HepG2 (cell line): ENCODE measurements around the gene CA5B. TPM values are rescaled to one million over a fixed set of nuclear protein-coding genes. Genes with fewer than 3 reads are reported as not detected.

ENCODE experiments used
- ATAC-seq: fragments of 200-7000 bp; cut with Tn5 transposase; 3 replicates; pipeline ENCODE4 v1.9.1; 2020; ENCODE audit warnings: mild to moderate bottlenecking, moderate library complexity
- BruUV-seq: library from RNA; stranded (reverse); fragments of 400-500 nt; replicated peaks from 2 replicates; lab custom pipeline; 2021; lab: Mats Ljungman, UMichigan
- CTCF ChIA-PET: fragments of 300-600 bp; formaldehyde crosslinking; extraction: SDS; loops from one replicate; lab custom pipeline; 2021; ENCODE audit warnings: low total read pairs, inconsistent platforms, low intra/inter-chr PET ratio; lab: Yijun Ruan, JAX
- POLR2A ChIA-PET: fragments of 350-600 bp; sonication (Branson Sonifier 250); formaldehyde crosslinking; loops from one replicate; lab custom pipeline; 2020; ENCODE audit warnings: antibody characterized with exemption, inconsistent platforms; lab: Yijun Ruan, JAX
- DNase-seq: peaks from one replicate; pipeline ENCODE4 v3.0.0-alpha.2; 2015; ENCODE audit warnings: low spot score
- FAIRE-seq: peaks from 3 replicates; lab custom pipeline; 2011; peaks lifted over from hg19 to GRCh38; lab: Jason Lieb, UNC
- H2AFZ ChIP-seq: one replicate; pipeline ENCODE4 v1.6.1; 2011; ENCODE audit warnings: low read length, inconsistent platforms
- H3K27ac ChIP-seq: fragments of 300-600 bp; 3 replicates; pipeline ENCODE4 v1.8.0; 2011; ENCODE audit warnings: mixed run types, mild to moderate bottlenecking, mixed read lengths, low read length, inconsistent platforms; ENCODE audit not compliant: insufficient read depth; ENCODE audit errors: extremely low read length
- H3K27me3 ChIP-seq, 2 experiments: fragments of 200-600 bp in 1 of 2; 2 replicates in 1 of 2; 3 replicates in 1 of 2; pipeline versions ENCODE4 v1.6.0 to v1.8.0; 2011; ENCODE audit warnings: low read length in 2 of 2, mild to moderate bottlenecking in 2 of 2, moderate library complexity in 2 of 2, inconsistent platforms in 1 of 2; ENCODE audit not compliant: insufficient read depth in 2 of 2, control insufficient read depth in 1 of 2
- H3K36me3 ChIP-seq, 2 experiments: fragments of 200-600 bp in 1 of 2; replicated peaks in 1 of 2; 2 replicates in 1 of 2; 3 replicates in 1 of 2; pipeline versions ENCODE4 v1.5.1 to v1.8.0; 2011; ENCODE audit warnings: low read length in 2 of 2, inconsistent platforms in 1 of 2; ENCODE audit not compliant: insufficient read depth in 2 of 2, control insufficient read depth in 1 of 2
- H3K4me1 ChIP-seq: 2 replicates; pipeline ENCODE4 v1.5.1; 2012; ENCODE audit warnings: low read length, inconsistent platforms; ENCODE audit not compliant: insufficient read depth
- H3K4me2 ChIP-seq: 2 replicates; pipeline ENCODE4 v1.6.0; 2011; ENCODE audit warnings: low read depth, low read length, inconsistent platforms
- H3K4me3 ChIP-seq, 3 experiments: fragments of 200-600 bp in 1 of 3; sonication (generic), shearing (Covaris generic) in 1 of 3; replicated peaks in 1 of 3; 2 replicates each; pipeline ENCODE4 v1.5.1; 2011 to 2016; ENCODE audit warnings: low read length in 3 of 3, inconsistent platforms in 2 of 3, low read depth in 2 of 3, mild to moderate bottlenecking in 2 of 3, control low read depth in 1 of 3, mixed read lengths in 1 of 3; ENCODE audit not compliant: insufficient read depth in 1 of 3
- H3K79me2 ChIP-seq: one replicate; pipeline ENCODE4 v1.6.1; 2011; ENCODE audit warnings: low read length, inconsistent platforms; ENCODE audit not compliant: insufficient read depth
- H3K9ac ChIP-seq: 2 replicates; pipeline ENCODE4 v1.6.0; 2011; ENCODE audit warnings: mild to moderate bottlenecking, low read depth, low read length, inconsistent platforms; ENCODE audit not compliant: insufficient read depth
- H3K9me3 ChIP-seq: 2 replicates; pipeline ENCODE4 v1.5.1; 2012; ENCODE audit warnings: mild to moderate bottlenecking, low read length
- H4K20me1 ChIP-seq: 2 replicates; pipeline ENCODE4 v1.6.0; 2011; ENCODE audit warnings: inconsistent platforms, mild to moderate bottlenecking, low read length, moderate library complexity; ENCODE audit not compliant: insufficient read depth
- NFYC ChIP-seq: IDR thresholded peaks from 2 replicates; pipeline ENCODE4 v1.6.1; 2016; ENCODE audit warnings: missing genetic modification reagents, missing compliant biosample characterization
- NR3C1 ChIP-seq: sonication (generic); formaldehyde crosslinking; IDR thresholded peaks from 2 replicates; pipeline ENCODE4 v1.4.0; 2020; ENCODE audit warnings: missing genetic modification reagents
- POLR2G ChIP-seq: fragments of 200-400 bp; formaldehyde crosslinking; IDR thresholded peaks from 2 replicates; pipeline ENCODE4 v1.6.1; 2018; ENCODE audit warnings: mild to moderate bottlenecking, low read depth, low read length, moderate library complexity
- RELA ChIP-seq: sonication (generic); formaldehyde crosslinking; IDR thresholded peaks from 2 replicates; pipeline ENCODE4 v1.4.0; 2020; ENCODE audit warnings: missing genetic modification reagents
- SP140L ChIP-seq: sonication (generic); formaldehyde crosslinking; IDR thresholded peaks from 2 replicates; pipeline ENCODE4 v1.4.0; 2020; ENCODE audit warnings: missing genetic modification reagents, borderline replicate concordance
- STAT5B ChIP-seq: sonication (generic); formaldehyde crosslinking; IDR thresholded peaks from 2 replicates; pipeline ENCODE4 v1.4.0; 2020; ENCODE audit warnings: missing genetic modification reagents
- ZFP36 ChIP-seq: fragments of 150-350 bp; IDR thresholded peaks from 2 replicates; pipeline ENCODE4 v1.6.1; 2018; ENCODE audit warnings: borderline replicate concordance, low read length, low read depth; ENCODE audit not compliant: partially characterized antibody
- ZFP37 ChIP-seq: sonication (generic); formaldehyde crosslinking; IDR thresholded peaks from 2 replicates; pipeline ENCODE4 v1.4.0; 2020; ENCODE audit warnings: missing genetic modification reagents, borderline replicate concordance
- ZFP41 ChIP-seq: sonication (generic); formaldehyde crosslinking; IDR thresholded peaks from 2 replicates; pipeline ENCODE4 v1.4.0; 2020; ENCODE audit warnings: mild to moderate bottlenecking, missing genetic modification reagents, borderline replicate concordance
- ZNF121 ChIP-seq: sonication (generic); formaldehyde crosslinking; IDR thresholded peaks from 2 replicates; pipeline ENCODE4 v1.5.0; 2020; ENCODE audit warnings: mild to moderate bottlenecking, missing genetic modification reagents
- ZNF230 ChIP-seq: sonication (generic); formaldehyde crosslinking; IDR thresholded peaks from 2 replicates; pipeline ENCODE4 v1.4.0; 2020; ENCODE audit warnings: mild to moderate bottlenecking, missing genetic modification reagents
- ZNF550 ChIP-seq: sonication (generic); formaldehyde crosslinking; IDR thresholded peaks from 2 replicates; pipeline ENCODE4 v1.4.0; 2020; ENCODE audit warnings: mild to moderate bottlenecking, missing genetic modification reagents, borderline replicate concordance
- ZNF589 ChIP-seq: sonication (generic); formaldehyde crosslinking; conservative IDR thresholded peaks from 2 replicates; pipeline ENCODE4 v1.8.0; 2022; ENCODE audit warnings: mild to moderate bottlenecking, moderate library complexity, missing genetic modification reagents
- WGBS: methylation state at CpG from one replicate; pipeline ENCODE4 v1.1.6; 2017; ENCODE audit warnings: low lambda C conversion rate; 5-methylcytosine and 5-hydroxymethylcytosine counted together
- in situ Hi-C: cut with HindIII; loops from 2 replicates; pipeline ENCODE4 v1.10.0; 2017; ENCODE audit warnings: low pct_unique_long_range_greater_than_20kb; ENCODE audit not compliant: extremely low pct_ligation_motif_present
- intact Hi-C: fragments of 100-400 bp; cut with micrococcal nuclease; formaldehyde crosslinking; loops from one replicate; pipeline ENCODE4 v1.10.0; 2022; ENCODE audit not compliant: unreplicated experiment
- polyA plus RNA-seq, 8 experiments: library from polyadenylated mRNA; depleted of rRNA in 3 of 8; stranded (reverse) in 7 of 8; unstranded in 1 of 8; fragments of >200 nt; fragmentation: Illumina TruSeq in 4 of 8; extraction: Trizol in 4 of 8; gene quantifications; 2 replicates each; pipeline versions ENCODE4 v1.2.1 to v1.2.3, GENCODE V29; 2011 to 2016; ENCODE audit warnings: low read depth in 4 of 8, missing spikeins in 1 of 8, mixed read lengths in 1 of 8; ENCODE audit not compliant: insufficient read depth in 1 of 8
- total RNA-seq, 5 experiments: library from RNA; depleted of rRNA; stranded (reverse); fragments of >200 nt; fragmentation: Illumina TruSeq; extraction: Trizol; gene quantifications; 2 replicates each; pipeline ENCODE4 v1.2.3, GENCODE V29; 2016; ENCODE audit warnings: low read depth in 1 of 5
- TF ChIP-seq, protein P1 (sequence below): sonication (generic); formaldehyde crosslinking; IDR thresholded peaks from 2 replicates; pipeline ENCODE4 v1.4.0; 2020; ENCODE audit warnings: missing genetic modification reagents
- TF ChIP-seq, protein P2 (sequence below), 2 experiments: sonication (generic) in 1 of 2; formaldehyde crosslinking in 1 of 2; IDR thresholded peaks; 2 replicates each; pipeline versions ENCODE4 v1.5.1 to v1.6.1; 2011 to 2020; ENCODE audit warnings: borderline replicate concordance in 1 of 2, low read depth in 1 of 2, low read length in 1 of 2, mild to moderate bottlenecking in 1 of 2, missing genetic modification reagents in 1 of 2, moderate library complexity in 1 of 2
- TF ChIP-seq, protein P3 (sequence below): sonication (generic); formaldehyde crosslinking; IDR thresholded peaks from 2 replicates; pipeline ENCODE4 v1.4.0; 2020; ENCODE audit warnings: mild to moderate bottlenecking, missing genetic modification reagents
- TF ChIP-seq, protein P4 (sequence below): sonication (generic); formaldehyde crosslinking; conservative IDR thresholded peaks from 2 replicates; pipeline ENCODE4 v1.4.0; 2020; ENCODE audit warnings: missing genetic modification reagents

CA5B gene
- total and polyA plus RNA-seq, 2 of the 13 experiments (the other 11 are each of a cell fraction or from before 2014, with no cell fraction given) = 1.7 to 2.2 TPM

DNA sequence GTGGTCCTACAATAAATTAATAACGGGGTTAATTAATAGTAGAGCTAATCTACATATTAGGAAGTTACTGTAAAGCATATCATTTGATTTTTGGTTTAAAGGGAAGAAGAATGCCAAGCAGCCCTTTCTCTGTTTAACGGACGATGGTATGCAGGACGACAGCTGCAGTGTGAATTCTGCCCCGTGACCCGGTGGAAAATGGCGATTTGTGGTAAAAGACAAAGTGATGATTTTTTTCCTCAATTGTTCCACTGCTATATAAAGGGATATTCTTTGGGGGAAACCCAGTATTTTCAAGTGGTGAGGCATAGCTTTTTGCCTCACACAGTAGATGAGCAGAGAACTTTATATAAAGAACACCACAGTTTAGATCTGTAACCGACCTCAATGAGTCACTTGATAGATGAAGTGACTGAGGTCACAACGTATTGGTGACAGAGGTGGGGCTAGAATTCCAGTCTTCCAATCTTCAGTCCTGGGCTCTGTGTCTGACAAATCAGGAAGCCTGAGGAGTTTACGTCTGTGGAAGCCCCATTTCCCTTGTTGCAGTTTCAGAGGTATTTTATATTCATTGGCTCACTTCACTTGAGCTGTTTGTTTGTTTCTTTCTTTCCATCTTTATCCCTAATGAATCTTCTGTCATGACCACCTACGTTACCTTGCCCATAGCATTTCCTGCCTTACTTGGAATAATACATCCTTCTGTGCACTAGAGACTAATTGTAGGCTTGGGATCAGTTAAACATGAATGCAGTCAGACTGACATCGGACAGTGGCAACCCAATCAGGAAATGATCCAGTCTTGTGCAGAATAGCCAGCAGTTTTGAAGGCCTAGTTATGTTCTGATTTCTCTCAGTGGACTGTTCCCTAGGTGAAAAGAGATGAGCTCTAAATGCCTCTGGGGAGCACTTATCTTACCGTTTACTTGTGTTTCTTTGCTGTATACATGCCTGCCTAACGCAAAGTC, 82.3 kb downstream of the CA5B start:
- H3K36me3 ChIP-seq = peaks cover 2 to 3% of the 10 kb centered on the region in 2 experiments; a peak in 1 of 5 replicates
- H3K27me3 ChIP-seq = no peaks in the 10 kb centered on the region
- DNase-seq (no peak), FAIRE-seq (no peak), ATAC-seq (no peak)
- H3K9ac ChIP-seq = no peak overlapping the region
- H2AFZ ChIP-seq = no peak overlapping the region
- ChIA-PET CTCF (no interaction called here), POLR2A (no interaction called here)
- H3K79me2 ChIP-seq = no peaks in the 10 kb centered on the region
- in situ Hi-C loops = no loop called here
- BruUV-seq = no TSS peak
- H3K27ac ChIP-seq = no peak overlapping the region
- H3K4me1 ChIP-seq = no peaks in the 10 kb centered on the region
- no peak overlapping the region for H3K4me2 ChIP-seq
- intact Hi-C loops = no loop called here
- no peak overlapping the region for H3K4me3 ChIP-seq
- H3K9me3 ChIP-seq = no peaks in the 10 kb centered on the region
- WGBS = 89% methylated on average over 11 of the region's 14 CpGs
- H4K20me1 ChIP-seq = no peaks in the 10 kb centered on the region
- TF ChIP-seq ZFP36 (no peak), POLR2G (no peak), ZNF550 (CRISPR knock-in tag) (no peak), SP140L (CRISPR knock-in tag) (no peak), ZFP41 (no peak), ZNF589 (no peak), NFYC (CRISPR knock-in tag) (no peak), ZNF230 (CRISPR knock-in tag) (no peak), STAT5B (CRISPR knock-in tag) (no peak), ZNF121 (CRISPR knock-in tag) (no peak), RELA (CRISPR knock-in tag) (no peak), NR3C1 (CRISPR knock-in tag) (no peak), ZFP37 (no peak)
- TF ChIP-seq, protein P1, sequence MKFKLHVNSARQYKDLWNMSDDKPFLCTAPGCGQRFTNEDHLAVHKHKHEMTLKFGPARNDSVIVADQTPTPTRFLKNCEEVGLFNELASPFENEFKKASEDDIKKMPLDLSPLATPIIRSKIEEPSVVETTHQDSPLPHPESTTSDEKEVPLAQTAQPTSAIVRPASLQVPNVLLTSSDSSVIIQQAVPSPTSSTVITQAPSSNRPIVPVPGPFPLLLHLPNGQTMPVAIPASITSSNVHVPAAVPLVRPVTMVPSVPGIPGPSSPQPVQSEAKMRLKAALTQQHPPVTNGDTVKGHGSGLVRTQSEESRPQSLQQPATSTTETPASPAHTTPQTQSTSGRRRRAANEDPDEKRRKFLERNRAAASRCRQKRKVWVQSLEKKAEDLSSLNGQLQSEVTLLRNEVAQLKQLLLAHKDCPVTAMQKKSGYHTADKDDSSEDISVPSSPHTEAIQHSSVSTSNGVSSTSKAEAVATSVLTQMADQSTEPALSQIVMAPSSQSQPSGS (CRISPR knock-in tag) = no peak
- TF ChIP-seq, protein P2, sequence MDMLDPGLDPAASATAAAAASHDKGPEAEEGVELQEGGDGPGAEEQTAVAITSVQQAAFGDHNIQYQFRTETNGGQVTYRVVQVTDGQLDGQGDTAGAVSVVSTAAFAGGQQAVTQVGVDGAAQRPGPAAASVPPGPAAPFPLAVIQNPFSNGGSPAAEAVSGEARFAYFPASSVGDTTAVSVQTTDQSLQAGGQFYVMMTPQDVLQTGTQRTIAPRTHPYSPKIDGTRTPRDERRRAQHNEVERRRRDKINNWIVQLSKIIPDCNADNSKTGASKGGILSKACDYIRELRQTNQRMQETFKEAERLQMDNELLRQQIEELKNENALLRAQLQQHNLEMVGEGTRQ (IDR thresholded peaks at IDR 0.05; ENCODE audit: low read depth, low read length) = no peak
- TF ChIP-seq, protein P2 (CRISPR knock-in tag; IDR thresholded peaks at IDR 0.05; ENCODE audit: borderline replicate concordance) = no peak
- TF ChIP-seq, protein P3, sequence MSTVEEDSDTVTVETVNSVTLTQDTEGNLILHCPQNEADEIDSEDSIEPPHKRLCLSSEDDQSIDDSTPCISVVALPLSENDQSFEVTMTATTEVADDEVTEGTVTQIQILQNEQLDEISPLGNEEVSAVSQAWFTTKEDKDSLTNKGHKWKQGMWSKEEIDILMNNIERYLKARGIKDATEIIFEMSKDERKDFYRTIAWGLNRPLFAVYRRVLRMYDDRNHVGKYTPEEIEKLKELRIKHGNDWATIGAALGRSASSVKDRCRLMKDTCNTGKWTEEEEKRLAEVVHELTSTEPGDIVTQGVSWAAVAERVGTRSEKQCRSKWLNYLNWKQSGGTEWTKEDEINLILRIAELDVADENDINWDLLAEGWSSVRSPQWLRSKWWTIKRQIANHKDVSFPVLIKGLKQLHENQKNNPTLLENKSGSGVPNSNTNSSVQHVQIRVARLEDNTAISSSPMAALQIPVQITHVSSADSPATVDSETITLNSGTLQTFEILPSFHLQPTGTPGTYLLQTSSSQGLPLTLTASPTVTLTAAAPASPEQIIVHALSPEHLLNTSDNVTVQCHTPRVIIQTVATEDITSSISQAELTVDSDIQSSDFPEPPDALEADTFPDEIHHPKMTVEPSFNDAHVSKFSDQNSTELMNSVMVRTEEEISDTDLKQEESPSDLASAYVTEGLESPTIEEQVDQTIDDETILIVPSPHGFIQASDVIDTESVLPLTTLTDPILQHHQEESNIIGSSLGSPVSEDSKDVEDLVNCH (CRISPR knock-in tag) = no peak
- TF ChIP-seq, protein P4, sequence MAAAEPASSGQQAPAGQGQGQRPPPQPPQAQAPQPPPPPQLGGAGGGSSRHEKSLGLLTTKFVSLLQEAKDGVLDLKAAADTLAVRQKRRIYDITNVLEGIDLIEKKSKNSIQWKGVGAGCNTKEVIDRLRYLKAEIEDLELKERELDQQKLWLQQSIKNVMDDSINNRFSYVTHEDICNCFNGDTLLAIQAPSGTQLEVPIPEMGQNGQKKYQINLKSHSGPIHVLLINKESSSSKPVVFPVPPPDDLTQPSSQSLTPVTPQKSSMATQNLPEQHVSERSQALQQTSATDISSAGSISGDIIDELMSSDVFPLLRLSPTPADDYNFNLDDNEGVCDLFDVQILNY (CRISPR knock-in tag) = no peak
